ENCODE results near the gene SLC18B1. TPM values are rescaled to one million over a fixed set of nuclear protein-coding genes. Genes with fewer than 3 reads are reported as not detected.

SLC18B1 gene
- total and polyA plus RNA-seq, 2 of the 13 experiments (the other 11 are each of a cell fraction or from before 2014, with no cell fraction given), result 11.4 to 13.8 TPM

DNA sequence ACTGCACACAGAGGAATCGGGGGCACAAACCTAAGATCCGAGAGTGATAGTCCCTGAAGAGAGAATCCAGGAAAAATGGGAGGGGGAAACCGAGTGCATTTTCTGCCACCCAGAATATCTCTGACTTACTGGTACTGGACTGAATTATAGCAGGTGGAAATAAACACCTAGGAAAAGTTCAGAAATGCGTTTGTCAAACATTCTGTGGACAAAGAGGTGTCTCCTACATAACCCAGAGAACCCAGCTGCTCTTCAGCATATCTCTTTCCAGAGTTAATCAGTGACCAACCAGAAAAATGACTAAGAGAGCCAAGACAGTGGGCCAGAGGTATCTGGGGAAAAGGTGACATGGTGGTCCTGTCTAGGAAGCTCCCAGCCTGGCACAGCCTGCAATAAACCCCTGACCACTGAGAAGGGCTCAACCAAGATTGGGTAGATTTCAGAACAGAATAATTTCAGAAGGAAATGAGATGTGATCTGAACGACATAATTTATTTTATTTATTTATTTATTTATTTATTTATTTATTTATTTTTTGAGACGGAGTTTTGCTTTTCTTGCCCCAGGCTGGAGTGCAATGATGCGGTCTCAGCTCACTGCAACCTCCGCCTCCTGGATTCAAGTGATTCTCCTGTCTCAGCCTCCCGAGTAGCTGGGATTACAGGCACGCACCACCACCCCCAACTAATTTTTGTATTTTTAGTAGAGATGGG is 78.5 kb downstream of the SLC18B1 start (continued):
- TF ChIP-seq RARG (CRISPR knock-in tag; IDR thresholded peaks at IDR 0.05; ENCODE audit: low read depth) (no peak), ZNF891 (CRISPR knock-in tag; IDR thresholded peaks at IDR 0.05) (no peak), STAT5B (CRISPR knock-in tag; IDR thresholded peaks at IDR 0.05) (no peak), ZNF598 (CRISPR knock-in tag; IDR thresholded peaks at IDR 0.05; ENCODE audit: borderline replicate concordance) (no peak), ATRX (CRISPR knock-in tag; IDR thresholded peaks at IDR 0.05; ENCODE audit: borderline replicate concordance) (no peak), ZNF205 (CRISPR knock-in tag; IDR thresholded peaks at IDR 0.05) (no peak), FOXK1 (CRISPR knock-in tag; IDR thresholded peaks at IDR 0.05; ENCODE audit: borderline replicate concordance, low read depth) (no peak), ERF (CRISPR knock-in tag; IDR thresholded peaks at IDR 0.05) (0 out of 2 replicates have a peak, but pooled peaks have one; percentile 31), TBP (CRISPR knock-in tag; IDR thresholded peaks at IDR 0.05) (no peak), GZF1 (CRISPR knock-in tag; IDR thresholded peaks at IDR 0.05) (no peak), HOXA3 (CRISPR knock-in tag; IDR thresholded peaks at IDR 0.05) (no peak), ZNF605 (CRISPR knock-in tag; IDR thresholded peaks at IDR 0.05) (no peak), SKI (IDR thresholded peaks at IDR 0.05; ENCODE audit: partially characterized antibody) (peak; percentile 56), ZNF660 (CRISPR knock-in tag; IDR thresholded peaks at IDR 0.05; ENCODE audit: borderline replicate concordance, low read depth) (no peak), ZNF10 (CRISPR knock-in tag; IDR thresholded peaks at IDR 0.05; ENCODE audit: borderline replicate concordance, low read depth) (no peak), JARID2 (CRISPR knock-in tag; IDR thresholded peaks at IDR 0.05; ENCODE audit: insufficient replicate concordance) (no peak), ZFP1 (CRISPR knock-in tag; IDR thresholded peaks at IDR 0.05) (no peak)
- TF ChIP-seq, protein P1, sequence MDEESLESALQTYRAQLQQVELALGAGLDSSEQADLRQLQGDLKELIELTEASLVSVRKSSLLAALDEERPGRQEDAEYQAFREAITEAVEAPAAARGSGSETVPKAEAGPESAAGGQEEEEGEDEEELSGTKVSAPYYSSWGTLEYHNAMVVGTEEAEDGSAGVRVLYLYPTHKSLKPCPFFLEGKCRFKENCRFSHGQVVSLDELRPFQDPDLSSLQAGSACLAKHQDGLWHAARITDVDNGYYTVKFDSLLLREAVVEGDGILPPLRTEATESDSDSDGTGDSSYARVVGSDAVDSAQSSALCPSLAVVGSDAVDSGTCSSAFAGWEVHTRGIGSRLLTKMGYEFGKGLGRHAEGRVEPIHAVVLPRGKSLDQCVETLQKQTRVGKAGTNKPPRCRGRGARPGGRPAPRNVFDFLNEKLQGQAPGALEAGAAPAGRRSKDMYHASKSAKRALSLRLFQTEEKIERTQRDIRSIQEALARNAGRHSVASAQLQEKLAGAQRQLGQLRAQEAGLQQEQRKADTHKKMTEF (CRISPR knock-in tag; IDR thresholded peaks at IDR 0.05), result no peak
- TF ChIP-seq, protein P2, sequence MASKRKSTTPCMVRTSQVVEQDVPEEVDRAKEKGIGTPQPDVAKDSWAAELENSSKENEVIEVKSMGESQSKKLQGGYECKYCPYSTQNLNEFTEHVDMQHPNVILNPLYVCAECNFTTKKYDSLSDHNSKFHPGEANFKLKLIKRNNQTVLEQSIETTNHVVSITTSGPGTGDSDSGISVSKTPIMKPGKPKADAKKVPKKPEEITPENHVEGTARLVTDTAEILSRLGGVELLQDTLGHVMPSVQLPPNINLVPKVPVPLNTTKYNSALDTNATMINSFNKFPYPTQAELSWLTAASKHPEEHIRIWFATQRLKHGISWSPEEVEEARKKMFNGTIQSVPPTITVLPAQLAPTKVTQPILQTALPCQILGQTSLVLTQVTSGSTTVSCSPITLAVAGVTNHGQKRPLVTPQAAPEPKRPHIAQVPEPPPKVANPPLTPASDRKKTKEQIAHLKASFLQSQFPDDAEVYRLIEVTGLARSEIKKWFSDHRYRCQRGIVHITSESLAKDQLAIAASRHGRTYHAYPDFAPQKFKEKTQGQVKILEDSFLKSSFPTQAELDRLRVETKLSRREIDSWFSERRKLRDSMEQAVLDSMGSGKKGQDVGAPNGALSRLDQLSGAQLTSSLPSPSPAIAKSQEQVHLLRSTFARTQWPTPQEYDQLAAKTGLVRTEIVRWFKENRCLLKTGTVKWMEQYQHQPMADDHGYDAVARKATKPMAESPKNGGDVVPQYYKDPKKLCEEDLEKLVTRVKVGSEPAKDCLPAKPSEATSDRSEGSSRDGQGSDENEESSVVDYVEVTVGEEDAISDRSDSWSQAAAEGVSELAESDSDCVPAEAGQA (IDR thresholded peaks at IDR 0.05; ENCODE audit: low read depth), result no peak
- TF ChIP-seq, protein P2 (CRISPR knock-in tag; IDR thresholded peaks at IDR 0.05; ENCODE audit: borderline replicate concordance), result no peak
- TF ChIP-seq, protein P3, sequence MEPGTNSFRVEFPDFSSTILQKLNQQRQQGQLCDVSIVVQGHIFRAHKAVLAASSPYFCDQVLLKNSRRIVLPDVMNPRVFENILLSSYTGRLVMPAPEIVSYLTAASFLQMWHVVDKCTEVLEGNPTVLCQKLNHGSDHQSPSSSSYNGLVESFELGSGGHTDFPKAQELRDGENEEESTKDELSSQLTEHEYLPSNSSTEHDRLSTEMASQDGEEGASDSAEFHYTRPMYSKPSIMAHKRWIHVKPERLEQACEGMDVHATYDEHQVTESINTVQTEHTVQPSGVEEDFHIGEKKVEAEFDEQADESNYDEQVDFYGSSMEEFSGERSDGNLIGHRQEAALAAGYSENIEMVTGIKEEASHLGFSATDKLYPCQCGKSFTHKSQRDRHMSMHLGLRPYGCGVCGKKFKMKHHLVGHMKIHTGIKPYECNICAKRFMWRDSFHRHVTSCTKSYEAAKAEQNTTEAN (CRISPR knock-in tag; conservative IDR thresholded peaks at IDR 0.05), result no peak
- TF ChIP-seq, protein P4, sequence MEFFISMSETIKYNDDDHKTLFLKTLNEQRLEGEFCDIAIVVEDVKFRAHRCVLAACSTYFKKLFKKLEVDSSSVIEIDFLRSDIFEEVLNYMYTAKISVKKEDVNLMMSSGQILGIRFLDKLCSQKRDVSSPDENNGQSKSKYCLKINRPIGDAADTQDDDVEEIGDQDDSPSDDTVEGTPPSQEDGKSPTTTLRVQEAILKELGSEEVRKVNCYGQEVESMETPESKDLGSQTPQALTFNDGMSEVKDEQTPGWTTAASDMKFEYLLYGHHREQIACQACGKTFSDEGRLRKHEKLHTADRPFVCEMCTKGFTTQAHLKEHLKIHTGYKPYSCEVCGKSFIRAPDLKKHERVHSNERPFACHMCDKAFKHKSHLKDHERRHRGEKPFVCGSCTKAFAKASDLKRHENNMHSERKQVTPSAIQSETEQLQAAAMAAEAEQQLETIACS (CRISPR knock-in tag; IDR thresholded peaks at IDR 0.05), result no peak

Data from HepG2 (cell line).